HepG2 (cell line): ENCODE data around the gene TBC1D16. TPM values are rescaled to one million over a fixed set of nuclear protein-coding genes. Genes with fewer than 3 reads are reported as not detected.

Experiments used
- MTA1 ChIP-seq: sonication (generic); formaldehyde crosslinking; IDR thresholded peaks from 2 replicates; pipeline ENCODE4 v1.4.0; 2020; ENCODE audit warnings: missing genetic modification reagents, mild to moderate bottlenecking, borderline replicate concordance
- SAFB2 ChIP-seq: sonication (generic); formaldehyde crosslinking; IDR thresholded peaks from 2 replicates; pipeline ENCODE4 v1.5.1; 2020; ENCODE audit warnings: missing genetic modification reagents, low read depth, mild to moderate bottlenecking, borderline replicate concordance
- TAF1 ChIP-seq: sonication (generic); formaldehyde crosslinking; IDR thresholded peaks from 2 replicates; pipeline ENCODE4 v1.4.0; 2020; ENCODE audit warnings: missing genetic modification reagents
- TAF15 ChIP-seq: fragments of 200-400 bp; formaldehyde crosslinking; IDR thresholded peaks from one replicate; pipeline ENCODE4 v1.6.1; 2018; ENCODE audit warnings: mild to moderate bottlenecking, low read depth, low read length; ENCODE audit not compliant: poor library complexity, severe bottlenecking
- TBX2 ChIP-seq: sonication (generic); formaldehyde crosslinking; IDR thresholded peaks from 2 replicates; pipeline ENCODE4 v1.5.0; 2020; ENCODE audit warnings: missing genetic modification reagents, mild to moderate bottlenecking, borderline replicate concordance
- WIZ ChIP-seq: sonication (generic); formaldehyde crosslinking; IDR thresholded peaks from 2 replicates; pipeline ENCODE4 v1.5.1; 2020; ENCODE audit warnings: mild to moderate bottlenecking, missing genetic modification reagents
- ZNF33B ChIP-seq: sonication (generic); formaldehyde crosslinking; IDR thresholded peaks from 2 replicates; pipeline ENCODE4 v1.5.1; 2020; ENCODE audit warnings: mild to moderate bottlenecking, missing genetic modification reagents
- ZNF598 ChIP-seq: sonication (generic); formaldehyde crosslinking; IDR thresholded peaks from 2 replicates; pipeline ENCODE4 v1.5.1; 2020; ENCODE audit warnings: mild to moderate bottlenecking, missing genetic modification reagents, borderline replicate concordance
- polyA plus RNA-seq, 8 experiments: library from polyadenylated mRNA; depleted of rRNA in 3 of 8; stranded (reverse) in 7 of 8; unstranded in 1 of 8; fragments of >200 nt; fragmentation: Illumina TruSeq in 4 of 8; extraction: Trizol in 4 of 8; gene quantifications; 2 replicates each; pipeline versions ENCODE4 v1.2.1 to v1.2.3, GENCODE V29; 2011 to 2016; ENCODE audit warnings: low read depth in 4 of 8, missing spikeins in 1 of 8, mixed read lengths in 1 of 8; ENCODE audit not compliant: insufficient read depth in 1 of 8
- total RNA-seq, 5 experiments: library from RNA; depleted of rRNA; stranded (reverse); fragments of >200 nt; fragmentation: Illumina TruSeq; extraction: Trizol; gene quantifications; 2 replicates each; pipeline ENCODE4 v1.2.3, GENCODE V29; 2016; ENCODE audit warnings: low read depth in 1 of 5
- TF ChIP-seq, protein P1 (sequence below): sonication (generic); formaldehyde crosslinking; IDR thresholded peaks from 2 replicates; pipeline ENCODE4 v1.4.0; 2020; ENCODE audit warnings: mild to moderate bottlenecking, missing genetic modification reagents
- TF ChIP-seq, protein P2 (sequence below): sonication (generic); formaldehyde crosslinking; IDR thresholded peaks from 2 replicates; pipeline ENCODE4 v1.8.0; 2022; ENCODE audit warnings: missing genetic modification reagents, mild to moderate bottlenecking, borderline replicate concordance

TBC1D16 gene
- total and polyA plus RNA-seq, 2 of the 13 experiments (the other 11 are each of a cell fraction or from before 2014, with no cell fraction given): 14.9 to 24.9 TPM

DNA sequence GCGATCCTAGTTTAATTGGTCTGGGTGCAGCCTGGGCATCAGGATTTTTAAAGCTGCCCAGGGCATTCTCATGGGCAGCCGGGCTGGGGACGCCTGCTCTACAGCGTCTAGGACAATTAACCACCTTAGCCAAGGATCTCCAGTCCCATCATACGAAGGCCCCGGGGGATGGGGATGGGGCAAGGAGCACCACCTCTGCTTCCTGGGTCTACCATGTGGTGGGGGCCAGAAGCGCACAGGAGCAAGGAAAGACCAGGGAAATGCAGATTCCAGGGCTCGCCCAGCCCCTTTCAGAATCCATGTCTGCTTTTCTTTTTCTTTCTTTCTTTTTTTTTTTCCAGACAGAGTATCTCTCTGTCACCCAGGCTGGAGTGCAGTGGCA, 29.3 kb downstream of the TBC1D16 start (continued):
- TF ChIP-seq, protein P1, sequence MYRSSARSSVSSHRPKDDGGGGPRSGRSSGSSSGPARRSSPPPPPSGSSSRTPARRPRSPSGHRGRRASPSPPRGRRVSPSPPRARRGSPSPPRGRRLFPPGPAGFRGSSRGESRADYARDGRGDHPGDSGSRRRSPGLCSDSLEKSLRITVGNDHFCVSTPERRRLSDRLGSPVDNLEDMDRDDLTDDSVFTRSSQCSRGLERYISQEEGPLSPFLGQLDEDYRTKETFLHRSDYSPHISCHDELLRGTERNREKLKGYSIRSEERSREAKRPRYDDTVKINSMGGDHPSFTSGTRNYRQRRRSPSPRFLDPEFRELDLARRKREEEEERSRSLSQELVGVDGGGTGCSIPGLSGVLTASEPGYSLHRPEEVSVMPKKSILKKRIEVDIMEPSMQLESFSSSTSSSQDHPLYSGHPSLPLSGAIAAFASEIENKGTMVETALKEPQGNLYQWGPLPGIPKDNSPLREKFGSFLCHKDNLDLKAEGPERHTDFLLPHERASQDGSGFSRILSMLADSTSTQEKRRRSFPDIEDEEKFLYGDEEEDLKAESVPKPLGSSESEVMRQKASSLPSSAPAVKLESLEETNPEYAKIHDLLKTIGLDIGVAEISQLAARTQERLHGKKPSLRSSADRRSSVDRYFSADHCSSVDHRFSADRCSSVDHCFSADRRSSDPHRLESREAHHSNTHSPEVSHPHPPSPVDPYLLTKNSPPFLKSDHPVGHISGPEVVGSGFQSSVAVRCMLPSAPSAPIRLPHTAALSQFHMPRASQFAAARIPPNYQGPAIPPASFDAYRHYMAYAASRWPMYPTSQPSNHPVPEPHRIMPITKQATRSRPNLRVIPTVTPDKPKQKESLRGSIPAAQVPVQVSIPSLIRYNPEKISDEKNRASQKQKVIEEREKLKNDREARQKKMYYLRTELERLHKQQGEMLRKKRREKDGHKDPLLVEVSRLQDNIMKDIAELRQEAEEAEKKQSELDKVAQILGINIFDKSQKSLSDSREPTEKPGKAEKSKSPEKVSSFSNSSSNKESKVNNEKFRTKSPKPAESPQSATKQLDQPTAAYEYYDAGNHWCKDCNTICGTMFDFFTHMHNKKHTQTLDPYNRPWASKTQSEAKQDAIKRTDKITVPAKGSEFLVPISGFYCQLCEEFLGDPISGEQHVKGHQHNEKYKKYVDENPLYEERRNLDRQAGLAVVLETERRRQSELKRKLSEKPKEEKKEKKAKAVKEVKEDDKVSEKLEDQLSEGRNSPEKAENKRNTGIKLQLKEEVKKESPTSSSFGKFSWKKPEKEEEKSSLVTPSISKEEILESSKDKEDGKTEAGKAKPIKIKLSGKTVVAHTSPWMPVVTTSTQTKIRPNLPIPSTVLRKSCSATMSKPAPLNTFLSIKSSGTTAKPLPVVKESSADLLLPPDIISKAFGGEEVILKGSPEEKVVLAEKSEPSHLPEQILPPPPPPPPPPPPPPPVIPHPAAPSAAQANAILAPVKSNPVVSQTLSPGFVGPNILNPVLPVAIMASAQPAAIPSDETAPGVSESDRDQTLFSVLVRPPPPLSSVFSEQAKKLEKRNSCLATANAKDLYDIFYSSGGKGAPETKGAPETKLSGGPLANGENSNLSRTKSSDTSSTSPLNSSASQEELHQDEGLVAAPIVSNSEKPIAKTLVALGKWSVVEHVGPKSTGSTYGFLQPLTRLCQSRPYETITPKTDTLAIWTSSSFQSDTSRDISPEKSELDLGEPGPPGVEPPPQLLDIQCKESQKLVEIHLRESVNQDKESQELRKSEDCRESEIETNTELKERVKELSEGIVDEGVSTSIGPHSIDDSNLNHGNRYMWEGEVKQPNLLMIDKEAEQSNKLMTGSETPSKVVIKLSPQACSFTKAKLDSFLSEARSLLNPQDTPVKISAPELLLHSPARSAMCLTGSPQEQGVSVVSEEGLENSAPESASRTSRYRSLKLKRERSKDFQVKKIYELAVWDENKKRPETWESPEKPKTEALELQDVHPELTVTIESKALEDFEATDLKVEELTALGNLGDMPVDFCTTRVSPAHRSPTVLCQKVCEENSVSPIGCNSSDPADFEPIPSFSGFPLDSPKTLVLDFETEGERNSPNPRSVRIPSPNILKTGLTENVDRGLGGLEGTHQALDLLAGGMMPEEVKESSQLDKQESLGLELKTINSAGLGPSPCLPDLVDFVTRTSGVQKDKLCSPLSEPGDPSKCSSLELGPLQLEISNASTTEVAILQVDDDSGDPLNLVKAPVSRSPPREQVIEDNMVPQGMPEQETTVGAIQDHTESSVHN: 0 out of 2 replicates have a peak, but pooled peaks have one; percentile 33
- peak; percentile 77; the same call in 1 of the 2 replicates for TF ChIP-seq SAFB2
- peak; percentile 12; the same call in 1 of the 2 replicates for TF ChIP-seq TAF1 (CRISPR knock-in tag)
- TF ChIP-seq, protein P2, sequence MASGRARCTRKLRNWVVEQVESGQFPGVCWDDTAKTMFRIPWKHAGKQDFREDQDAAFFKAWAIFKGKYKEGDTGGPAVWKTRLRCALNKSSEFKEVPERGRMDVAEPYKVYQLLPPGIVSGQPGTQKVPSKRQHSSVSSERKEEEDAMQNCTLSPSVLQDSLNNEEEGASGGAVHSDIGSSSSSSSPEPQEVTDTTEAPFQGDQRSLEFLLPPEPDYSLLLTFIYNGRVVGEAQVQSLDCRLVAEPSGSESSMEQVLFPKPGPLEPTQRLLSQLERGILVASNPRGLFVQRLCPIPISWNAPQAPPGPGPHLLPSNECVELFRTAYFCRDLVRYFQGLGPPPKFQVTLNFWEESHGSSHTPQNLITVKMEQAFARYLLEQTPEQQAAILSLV (CRISPR knock-in tag): 0 out of 2 replicates have a peak, but pooled peaks have one; percentile 0
- TF ChIP-seq WIZ (CRISPR knock-in tag): 0 out of 2 replicates have a peak, but pooled peaks have one; percentile 40
- TF ChIP-seq ZNF33B: no peak
- TF ChIP-seq TAF15: no peak
- peak; percentile 5; the same call in 1 of the 2 replicates for TF ChIP-seq ZNF598 (CRISPR knock-in tag)
- TF ChIP-seq MTA1: 0 out of 2 replicates have a peak, but pooled peaks have one; percentile 21
- peak; percentile 26; the same call in 1 of the 2 replicates for TF ChIP-seq TBX2 (CRISPR knock-in tag)
